Spleen (tissue), 7 donors: ENCODE measurements around the gene KCNH6.

ENCODE experiments used
- POLR2A ChIP-seq, 3 donors: fragments of 450-650 bp; IDR thresholded peaks; one replicate each; pipeline ENCODE4 v1.5.1; 2017; ENCODE audit warnings: antibody characterized with exemption in 3 of 3, mild to moderate bottlenecking in 1 of 3
- TF ChIP-seq, protein P1 (sequence below), 11 experiments: fragments of 200-600 bp in 7 of 11; fragments of 450-650 bp in 4 of 11; sonication (generic) in 4 of 11; IDR thresholded peaks in 8 of 11; conservative IDR thresholded peaks in 3 of 11; 1 replicate in 7 of 11; 2 replicates in 4 of 11; pipeline versions ENCODE4 v1.4.0 to v1.8.0; 2016 to 2021; ENCODE audit warnings: antibody characterized with exemption in 11 of 11, inconsistent platforms in 4 of 11, mild to moderate bottlenecking in 1 of 11
- donor health status: DM: no; HTN: no; CAD: no; lungs with moderate emphysema.
- donor health status: DM: no; HTN: no; CAD: no.
- donor health status: DM: no; HTN: no; CAD: no.

DNA sequence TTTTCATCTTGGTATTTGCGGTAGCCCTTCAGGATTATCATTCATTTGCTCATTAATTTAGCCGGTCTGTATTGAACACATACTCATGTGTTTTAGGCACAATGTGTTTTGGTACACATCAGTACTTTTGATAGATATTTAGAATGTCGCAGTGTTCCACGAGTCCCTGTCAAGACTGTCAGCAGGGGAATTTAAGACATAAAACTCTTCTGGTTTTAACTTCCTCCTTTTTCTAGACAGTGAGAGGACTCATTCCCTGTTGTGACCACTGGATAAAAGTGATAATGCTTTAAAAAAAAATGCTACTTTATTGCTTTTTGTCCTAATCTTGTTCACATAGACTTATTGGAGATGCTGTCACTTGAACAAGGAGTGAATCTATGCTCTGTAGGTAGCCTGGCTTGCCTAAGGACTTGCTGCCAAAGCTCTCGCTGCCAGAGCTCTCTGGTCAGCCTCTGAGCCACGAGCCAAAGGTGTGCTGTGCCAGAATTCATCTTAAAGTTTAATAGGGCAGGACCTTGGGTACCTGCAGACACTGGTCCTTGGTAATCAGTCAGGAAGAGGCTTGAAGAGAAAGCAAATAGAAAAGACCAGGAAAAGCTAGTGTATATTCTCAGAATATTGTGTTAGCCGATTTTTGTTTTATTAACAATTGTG, 32.5 kb downstream of the KCNH6 start:
- TF ChIP-seq, protein P1, sequence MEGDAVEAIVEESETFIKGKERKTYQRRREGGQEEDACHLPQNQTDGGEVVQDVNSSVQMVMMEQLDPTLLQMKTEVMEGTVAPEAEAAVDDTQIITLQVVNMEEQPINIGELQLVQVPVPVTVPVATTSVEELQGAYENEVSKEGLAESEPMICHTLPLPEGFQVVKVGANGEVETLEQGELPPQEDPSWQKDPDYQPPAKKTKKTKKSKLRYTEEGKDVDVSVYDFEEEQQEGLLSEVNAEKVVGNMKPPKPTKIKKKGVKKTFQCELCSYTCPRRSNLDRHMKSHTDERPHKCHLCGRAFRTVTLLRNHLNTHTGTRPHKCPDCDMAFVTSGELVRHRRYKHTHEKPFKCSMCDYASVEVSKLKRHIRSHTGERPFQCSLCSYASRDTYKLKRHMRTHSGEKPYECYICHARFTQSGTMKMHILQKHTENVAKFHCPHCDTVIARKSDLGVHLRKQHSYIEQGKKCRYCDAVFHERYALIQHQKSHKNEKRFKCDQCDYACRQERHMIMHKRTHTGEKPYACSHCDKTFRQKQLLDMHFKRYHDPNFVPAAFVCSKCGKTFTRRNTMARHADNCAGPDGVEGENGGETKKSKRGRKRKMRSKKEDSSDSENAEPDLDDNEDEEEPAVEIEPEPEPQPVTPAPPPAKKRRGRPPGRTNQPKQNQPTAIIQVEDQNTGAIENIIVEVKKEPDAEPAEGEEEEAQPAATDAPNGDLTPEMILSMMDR (IDR thresholded peaks at IDR 0.05 in 8 of 11, conservative IDR thresholded peaks at IDR 0.05 in 3 of 11), result no peak
- TF ChIP-seq POLR2A (IDR thresholded peaks at IDR 0.05), result no peak
